Karpas-422 (cell line): ENCODE results near the gene MTG2. TPM values are rescaled to one million over a fixed set of nuclear protein-coding genes. Genes with fewer than 3 reads are reported as not detected.

Experiments used
- DNase-seq: peaks from one replicate; pipeline ENCODE4 v3.0.0-alpha.2; 2015
- H2AFZ ChIP-seq: fragments of 200-600 bp; sonication (generic); 2 replicates; pipeline ENCODE4 v1.6.1; 2014; ENCODE audit warnings: antibody characterized with exemption, low read length, mixed read lengths
- H3K27ac ChIP-seq: fragments of 200-600 bp; sonication (generic); 2 replicates; pipeline ENCODE4 v1.5.1; 2014; ENCODE audit warnings: mild to moderate bottlenecking, low read length, moderate library complexity
- H3K27me3 ChIP-seq: fragments of 200-600 bp; sonication (generic); 2 replicates; pipeline ENCODE4 v1.6.1; 2014; ENCODE audit warnings: low read length, mixed read lengths
- H3K36me3 ChIP-seq: fragments of 200-600 bp; sonication (generic); 2 replicates; pipeline ENCODE4 v1.6.1; 2014; ENCODE audit warnings: low read length, mixed read lengths; ENCODE audit not compliant: insufficient read depth
- H3K4me1 ChIP-seq: fragments of 200-600 bp; sonication (generic); 2 replicates; pipeline ENCODE4 v1.6.1; 2014; ENCODE audit warnings: mild to moderate bottlenecking, low read length, mixed read lengths
- H3K4me2 ChIP-seq: fragments of 200-600 bp; sonication (generic); 2 replicates; pipeline ENCODE4 v1.6.1; 2014; ENCODE audit warnings: low read length, low read depth, mild to moderate bottlenecking; ENCODE audit not compliant: poor library complexity, severe bottlenecking
- H3K4me3 ChIP-seq: fragments of 200-600 bp; sonication (generic); 2 replicates; pipeline ENCODE4 v1.5.1; 2014; ENCODE audit warnings: mild to moderate bottlenecking, antibody characterized with exemption, low read length, mixed read lengths
- H3K79me2 ChIP-seq: fragments of 200-600 bp; sonication (generic); 2 replicates; pipeline ENCODE4 v1.6.1; 2014; ENCODE audit warnings: mild to moderate bottlenecking, low read length, mixed read lengths
- H3K9ac ChIP-seq: fragments of 200-600 bp; sonication (generic); 2 replicates; pipeline ENCODE4 v1.6.0; 2014; ENCODE audit warnings: low read length
- H3K9me2 ChIP-seq: fragments of 200-600 bp; sonication (generic), shearing (Covaris generic); replicated peaks from 2 replicates; pipeline ENCODE4 v1.6.0; 2014; ENCODE audit warnings: mild to moderate bottlenecking, low read length, moderate library complexity; ENCODE audit not compliant: insufficient read depth
- H3K9me3 ChIP-seq: fragments of 300-700, 200-600 bp; sonication (generic); 2 replicates; pipeline ENCODE4 v1.6.1; 2014; ENCODE audit warnings: low read length, mixed read lengths
- H4K20me1 ChIP-seq: fragments of 200-600 bp; sonication (generic); 2 replicates; pipeline ENCODE4 v1.6.1; 2014; ENCODE audit warnings: mild to moderate bottlenecking, antibody characterized with exemption, low read length, low read depth; ENCODE audit not compliant: insufficient read depth
- total RNA-seq: library from RNA; depleted of rRNA; stranded (reverse); fragments of >200 nt; shearing (Covaris generic); gene quantifications from 2 replicates; pipeline ENCODE4 v1.2.3, GENCODE V29; 2014; ENCODE audit warnings: low replicate concordance

Gene MTG2
- total RNA-seq, 1 experiment from 2014 or later: 20.2 TPM

DNA sequence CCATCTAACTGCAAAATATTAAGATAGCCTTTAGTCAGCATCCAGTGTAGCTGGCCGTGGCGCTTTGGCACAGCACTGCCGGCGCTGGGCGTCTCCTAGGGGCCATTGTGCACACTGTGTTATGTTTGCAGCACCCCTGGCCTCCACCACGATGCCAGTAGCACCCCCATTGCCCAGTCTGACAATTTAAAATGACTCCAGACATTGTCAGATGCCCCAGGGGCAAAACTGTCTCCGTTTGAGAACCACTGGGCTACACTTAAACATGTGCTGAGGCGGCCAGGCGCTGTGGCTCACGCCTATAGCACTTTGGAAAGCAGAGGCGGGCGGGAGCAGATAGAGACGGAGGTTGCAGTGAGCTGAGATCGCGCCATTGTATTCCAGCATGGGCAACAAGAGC, 6.0 kb upstream of the MTG2 start:
- Histone ChIP-seq H3K4me2 (no peak overlapping the region), H3K27me3 (no peaks in the 10 kb centered on the region), H3K79me2 (peaks cover 3% of the 10 kb centered on the region; the same call in 1 of the 2 replicates), H3K9ac (no peak overlapping the region), H4K20me1 (no peaks in the 10 kb centered on the region), H3K9me2 (no peaks in the 10 kb centered on the region), H3K4me1 (peaks cover 10% of the 10 kb centered on the region), H2AFZ (no peak overlapping the region), H3K9me3 (no peaks in the 10 kb centered on the region), H3K27ac (no peak overlapping the region), H3K36me3 (no peaks in the 10 kb centered on the region), H3K4me3 (no peak overlapping the region)
- DNase-seq: no peak

GRCh38 chr20:62177307-62177706, 5.5 kb upstream of the MTG2 start:
- Histone ChIP-seq H3K27ac (no peak overlapping the region), H3K9ac (no peak overlapping the region), H3K4me1 (peaks cover 13% of the 10 kb centered on the region), H3K27me3 (no peaks in the 10 kb centered on the region), H2AFZ (no peak overlapping the region), H3K79me2 (peaks cover 7% of the 10 kb centered on the region; the same call in 1 of the 2 replicates), H3K36me3 (no peaks in the 10 kb centered on the region), H3K9me2 (no peaks in the 10 kb centered on the region), H3K9me3 (no peaks in the 10 kb centered on the region), H4K20me1 (no peaks in the 10 kb centered on the region), H3K4me2 (no peak overlapping the region), H3K4me3 (no peak overlapping the region)
- no peak for DNase-seq

DNA sequence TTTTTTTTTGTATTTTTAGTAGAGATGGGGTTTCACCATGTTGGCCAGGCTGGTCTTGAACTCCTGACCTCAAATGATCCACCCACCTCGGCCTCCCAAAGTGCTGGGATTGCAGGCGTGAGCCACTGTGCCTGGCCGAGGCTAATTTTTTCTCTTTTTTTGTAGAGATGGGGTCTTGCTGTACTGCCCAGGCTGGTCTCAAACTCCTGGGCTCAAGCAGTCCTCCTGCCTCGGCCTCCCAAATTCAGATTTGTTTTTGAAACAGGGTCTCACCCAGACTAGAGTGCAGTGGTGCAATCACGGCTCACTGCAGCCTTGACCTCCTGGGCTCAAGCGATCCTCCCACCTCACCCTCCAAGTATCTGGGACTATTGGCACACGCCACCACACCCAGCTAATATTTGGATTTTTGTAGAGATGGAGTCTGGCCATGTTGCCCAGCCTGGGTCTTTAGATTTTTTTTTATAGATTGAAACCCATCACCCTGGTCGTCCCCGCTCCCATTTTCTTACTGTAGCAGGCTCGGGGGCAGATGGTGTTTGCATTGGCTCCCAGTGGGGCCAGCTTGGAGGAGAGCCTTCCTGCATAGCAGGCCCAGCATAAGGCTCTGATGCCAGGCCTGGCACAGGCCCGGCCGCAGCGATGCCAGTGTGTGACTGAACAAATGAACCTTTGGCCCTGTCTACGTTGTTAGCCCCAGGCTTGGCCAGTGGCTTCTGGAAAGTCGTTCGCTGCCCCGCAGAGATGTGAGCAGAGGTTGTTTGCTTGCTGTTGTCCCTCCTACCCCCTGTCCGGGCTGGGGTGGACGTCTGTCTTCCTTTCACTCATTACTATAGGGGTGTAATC, 4.3 kb upstream of the MTG2 start:
- no peak overlapping the region for H3K27ac ChIP-seq
- peaks cover 14% of the 10 kb centered on the region for H3K79me2 ChIP-seq
- H2AFZ ChIP-seq: no peak overlapping the region
- no peaks in the 10 kb centered on the region for H3K36me3 ChIP-seq
- no peak overlapping the region for H3K4me2 ChIP-seq
- no peaks in the 10 kb centered on the region for H3K27me3 ChIP-seq
- DNase-seq: no peak
- H3K9me2 ChIP-seq: no peaks in the 10 kb centered on the region
- peaks cover 13% of the 10 kb centered on the region for H3K4me1 ChIP-seq
- no peaks in the 10 kb centered on the region for H4K20me1 ChIP-seq
- no peak overlapping the region for H3K9ac ChIP-seq
- no peaks in the 10 kb centered on the region for H3K9me3 ChIP-seq
- no peak overlapping the region for H3K4me3 ChIP-seq

GRCh38 chr20:62179162-62179504, 3.7 kb upstream of the MTG2 start:
- Histone ChIP-seq H3K9me2 (no peaks in the 10 kb centered on the region), H3K4me3 (no peak overlapping the region), H3K9me3 (no peaks in the 10 kb centered on the region), H3K4me2 (no peak overlapping the region), H3K27me3 (no peaks in the 10 kb centered on the region), H2AFZ (no peak overlapping the region), H3K27ac (no peak overlapping the region), H3K4me1 (peaks cover 18% of the 10 kb centered on the region), H4K20me1 (no peaks in the 10 kb centered on the region), H3K79me2 (peaks cover 20% of the 10 kb centered on the region), H3K36me3 (no peaks in the 10 kb centered on the region), H3K9ac (no peak overlapping the region)
- no peak for DNase-seq

GRCh38 chr20:62181808-62182207, 1.0 kb upstream of the MTG2 start:
- no peak overlapping the region for H2AFZ ChIP-seq
- H3K9me2 ChIP-seq: no peaks in the 10 kb centered on the region
- DNase-seq: no peak
- no peaks in the 10 kb centered on the region for H4K20me1 ChIP-seq
- H3K27me3 ChIP-seq: no peaks in the 10 kb centered on the region
- H3K9me3 ChIP-seq: no peaks in the 10 kb centered on the region
- peak overlapping the region; percentile 73 for H3K27ac ChIP-seq
- H3K4me1 ChIP-seq: peaks cover 26% of the 10 kb centered on the region
- H3K9ac ChIP-seq: peak overlapping the region; percentile 94
- H3K79me2 ChIP-seq: peaks cover 42% of the 10 kb centered on the region
- H3K36me3 ChIP-seq: no peaks in the 10 kb centered on the region
- H3K4me2 ChIP-seq: peak overlapping the region; percentile 98
- H3K4me3 ChIP-seq: peak overlapping the region; percentile 82

- Histone ChIP-seq H3K79me2 (peaks cover 60% of the 10 kb centered on the region), H3K4me3 (peak overlapping the region; percentile 82), H3K36me3 (no peaks in the 10 kb centered on the region), H3K4me1 (peaks cover 29% of the 10 kb centered on the region), H3K27ac (peak overlapping the region; percentile 41; the same call in 1 of the 2 replicates), H3K4me2 (peak overlapping the region; percentile 98), H3K9ac (peak overlapping the region; percentile 94), H2AFZ (no peak overlapping the region), H4K20me1 (no peaks in the 10 kb centered on the region), H3K9me3 (no peaks in the 10 kb centered on the region), H3K27me3 (no peaks in the 10 kb centered on the region), H3K9me2 (no peaks in the 10 kb centered on the region)
- peak; percentile 54 for DNase-seq
Observed at GRCh38 chr20:62183426-62184142, 756 bp downstream of the MTG2 start.

DNA sequence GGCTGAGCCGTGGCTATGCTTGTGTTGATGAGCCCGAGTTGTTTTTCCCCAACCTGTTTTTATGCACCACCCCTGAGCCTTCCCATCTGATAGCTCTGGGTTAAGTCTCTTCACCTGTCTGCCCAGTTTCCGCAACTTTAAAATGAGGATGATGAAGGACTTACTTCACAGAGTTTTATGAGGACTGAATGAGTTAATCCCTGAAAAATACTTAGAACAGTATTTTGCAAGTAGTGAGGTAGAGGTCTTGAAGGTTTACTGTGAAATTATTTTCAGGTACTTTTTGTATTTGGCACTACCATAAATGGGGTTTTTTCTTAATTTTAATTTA, 3.2 kb downstream of the MTG2 start:
- Histone ChIP-seq H3K36me3 (no peaks in the 10 kb centered on the region), H3K27me3 (no peaks in the 10 kb centered on the region), H3K9me2 (no peaks in the 10 kb centered on the region), H3K4me2 (no peak overlapping the region), H3K9ac (no peak overlapping the region), H4K20me1 (no peaks in the 10 kb centered on the region), H3K9me3 (no peaks in the 10 kb centered on the region), H3K4me1 (peaks cover 27% of the 10 kb centered on the region), H3K27ac (no peak overlapping the region), H3K79me2 (peaks cover 77% of the 10 kb centered on the region), H2AFZ (no peak overlapping the region), H3K4me3 (no peak overlapping the region)
- DNase-seq: no peak
